Fibroblast of skin of left biceps (primary cell): ENCODE results near the gene DDX24.

ENCODE experiments used
- DNase-seq, 2 experiments: peaks; one replicate each; pipeline ENCODE4 v3.0.0-alpha.2; 2013; ENCODE audit warnings: low read depth in 2 of 2

DDX24 gene

DNA sequence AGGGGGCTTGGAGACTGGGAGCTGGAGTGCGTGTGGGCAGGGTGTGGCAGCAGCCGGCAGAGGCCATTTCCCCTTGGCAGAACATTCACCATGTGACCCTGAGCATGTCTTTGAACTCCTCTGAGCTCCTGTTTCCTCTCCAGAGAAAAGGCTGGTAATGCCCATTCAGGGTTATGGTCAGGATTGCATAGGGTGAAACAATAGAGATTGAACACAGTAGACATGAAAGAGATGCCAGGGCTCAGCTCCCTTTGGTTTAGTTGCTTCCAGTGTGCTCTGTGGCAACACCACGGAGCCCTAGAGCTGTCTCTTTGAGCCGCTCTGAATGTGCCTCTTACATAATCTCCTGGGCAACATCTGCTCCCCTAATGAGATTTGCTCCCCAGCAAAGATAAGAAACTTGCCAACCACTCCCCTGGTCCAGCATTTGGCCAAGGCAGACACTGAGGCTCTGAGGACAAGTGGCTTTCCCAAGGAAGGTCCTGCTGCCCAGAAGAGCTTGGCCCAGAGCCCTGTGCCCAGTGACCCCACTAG, 34.1 kb upstream of the DDX24 start:
- no peak for DNase-seq

DNA sequence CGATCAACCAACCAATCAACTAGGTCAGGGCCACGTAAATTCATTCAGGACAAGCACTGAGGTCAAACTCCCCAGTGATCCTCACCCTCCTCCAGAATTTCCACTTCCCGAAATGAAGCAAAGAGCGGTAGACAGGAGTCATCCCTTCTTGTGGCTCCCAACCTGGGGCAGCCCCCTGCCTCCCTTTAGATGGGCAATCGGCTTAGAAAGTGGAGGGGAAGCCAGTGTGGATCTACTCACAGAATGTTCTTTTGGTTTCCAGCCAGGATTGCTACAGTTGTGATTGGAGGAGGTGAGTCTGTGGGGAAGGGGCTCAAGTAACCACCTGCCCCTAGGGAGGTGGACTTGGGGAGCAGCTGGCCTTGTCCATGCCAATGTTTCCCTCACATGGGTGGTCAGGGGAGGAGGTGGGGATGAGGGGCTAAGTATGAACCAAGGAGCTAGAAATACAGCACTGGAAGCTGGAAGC, 33.6 kb upstream of the DDX24 start:
- DNase-seq, result no peak

DNA sequence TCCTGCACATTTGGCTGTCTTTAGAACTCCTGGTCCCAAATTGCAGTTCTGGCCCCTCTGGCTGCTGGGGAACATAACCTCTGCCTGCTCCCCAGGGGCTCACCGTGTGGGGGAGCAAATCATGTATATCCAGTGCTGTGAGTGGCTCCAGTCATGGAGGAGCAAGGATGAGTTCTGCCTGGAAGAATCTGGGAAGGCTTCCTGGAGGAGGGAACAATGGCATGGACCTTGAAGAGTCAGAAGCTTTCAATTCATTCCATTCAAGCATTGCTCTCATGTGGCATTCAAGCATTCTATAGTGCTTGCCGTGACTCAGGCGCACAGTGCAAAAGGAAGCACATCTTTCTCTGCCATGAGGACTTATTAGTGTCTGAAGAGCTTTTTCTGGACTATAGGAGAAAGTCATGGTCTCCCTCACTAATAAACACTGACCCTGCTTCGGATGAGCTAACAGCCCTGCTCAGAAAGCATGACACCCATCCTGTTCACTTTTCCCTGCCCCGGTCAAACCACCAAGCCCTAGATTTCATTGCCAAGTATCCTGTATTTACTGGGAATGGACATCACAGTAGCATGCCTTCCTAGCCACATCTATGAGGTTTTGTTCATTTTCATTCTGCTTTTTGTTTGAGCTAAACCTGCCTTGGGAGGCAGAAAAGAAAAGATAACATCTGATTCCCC, 33.0 kb upstream of the DDX24 start:
- DNase-seq, result no peak

DNA sequence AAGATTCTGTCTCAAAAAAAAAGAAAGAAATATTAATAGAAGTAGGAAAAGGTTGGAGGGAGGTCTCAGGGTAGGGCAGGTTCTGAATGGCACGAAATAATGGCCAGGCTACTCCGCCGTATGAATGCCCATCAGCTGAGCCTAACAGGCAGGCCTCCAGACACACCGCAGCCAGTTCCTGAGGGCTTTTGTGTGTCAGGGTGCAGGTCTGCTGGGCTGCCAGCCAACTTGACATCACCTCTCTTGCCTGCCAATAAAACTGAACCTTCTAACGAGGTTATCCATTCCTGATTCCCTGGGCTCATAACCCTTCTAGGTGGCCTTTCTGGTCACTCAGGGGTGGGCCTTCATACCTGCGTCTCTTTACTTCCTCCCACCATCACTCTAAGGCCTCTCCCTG, 32.5 kb upstream of the DDX24 start:
- no peak for DNase-seq

DNA sequence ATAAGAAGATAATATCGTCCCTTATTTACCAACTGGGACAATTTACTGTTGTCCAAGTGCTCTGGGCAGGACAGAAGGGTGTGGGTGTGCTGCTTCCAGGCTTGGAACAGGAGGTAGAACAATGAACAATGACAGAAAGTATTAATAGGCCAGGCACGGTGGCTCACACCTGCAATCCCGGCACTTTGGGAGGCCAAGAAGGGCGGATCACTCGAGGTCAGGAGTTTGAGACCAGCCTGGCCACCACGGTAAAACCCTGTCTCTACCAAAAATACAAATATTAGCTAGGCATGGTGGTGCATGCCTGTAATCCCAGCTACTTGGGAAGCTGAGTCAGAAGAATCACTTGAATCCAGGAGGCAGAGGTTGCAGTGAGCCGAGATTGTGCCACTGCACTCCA, 32.1 kb upstream of the DDX24 start:
- no peak for DNase-seq

DNA sequence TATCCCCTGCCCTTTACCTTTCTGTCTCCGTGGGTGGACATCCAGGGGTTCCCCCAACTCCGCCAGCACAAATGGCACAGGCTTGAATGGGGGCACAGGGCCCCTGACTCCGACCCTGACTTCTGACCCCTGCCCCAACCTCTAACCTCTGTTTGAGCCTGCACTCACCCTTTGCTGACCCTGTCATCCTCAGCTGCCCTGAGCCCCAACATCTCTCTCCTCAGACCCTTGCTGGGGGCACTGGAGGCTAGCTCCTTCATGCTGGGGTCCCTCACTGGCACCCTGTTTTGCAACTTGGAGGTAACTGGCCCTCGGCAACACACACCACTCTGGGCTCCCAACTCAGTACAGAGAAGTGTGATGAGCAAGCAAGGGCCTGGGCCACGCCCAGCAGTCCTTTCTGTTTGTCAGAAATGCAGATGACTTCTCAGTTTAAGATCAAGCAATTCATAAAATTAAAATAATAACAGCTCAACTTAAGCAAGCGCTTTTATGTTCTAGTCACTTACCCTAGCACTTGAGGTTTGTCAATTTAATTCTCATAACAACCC, 31.6 kb upstream of the DDX24 start:
- DNase-seq, result no peak

DNA sequence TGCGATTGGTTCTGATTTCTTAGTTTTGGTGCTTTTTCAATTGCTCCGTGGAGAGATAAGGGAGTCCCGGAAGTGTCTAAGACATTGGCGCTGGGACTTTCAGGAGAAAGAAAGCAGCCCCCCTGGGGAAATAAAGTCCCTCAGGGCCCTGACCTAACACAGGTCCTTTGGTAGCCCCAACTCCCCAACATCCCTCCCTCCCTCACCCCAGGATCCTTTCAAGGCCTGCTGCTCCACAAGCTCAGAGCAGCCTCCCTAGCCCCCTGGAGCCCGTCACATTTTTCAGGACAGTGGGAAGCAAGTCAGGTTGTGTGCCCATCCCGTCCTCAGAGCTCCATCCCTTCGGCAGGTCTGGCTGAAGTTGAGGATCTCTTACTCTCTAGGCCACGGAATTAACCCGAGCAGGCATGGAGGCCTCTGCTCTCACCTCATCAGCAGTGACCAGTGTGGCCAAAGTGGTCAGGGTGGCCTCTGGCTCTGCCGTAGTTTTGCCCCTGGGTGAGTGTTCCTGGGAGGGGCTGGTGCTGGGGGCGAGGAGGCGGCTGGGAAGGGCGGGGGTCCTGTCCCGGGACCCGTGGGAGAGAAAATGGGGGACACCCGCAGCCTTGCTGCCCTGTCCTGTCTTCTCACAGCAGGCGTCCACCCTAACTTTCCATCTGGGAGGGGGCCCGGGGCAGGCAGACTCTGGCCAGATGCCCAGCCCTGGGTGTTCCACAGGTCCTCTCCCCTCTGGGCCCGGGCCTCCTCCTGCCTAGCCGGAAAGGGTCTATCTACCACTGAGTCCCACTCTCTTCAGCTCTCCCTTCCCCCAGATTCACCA, 30.5 kb upstream of the DDX24 start:
- DNase-seq, result no peak

DNA sequence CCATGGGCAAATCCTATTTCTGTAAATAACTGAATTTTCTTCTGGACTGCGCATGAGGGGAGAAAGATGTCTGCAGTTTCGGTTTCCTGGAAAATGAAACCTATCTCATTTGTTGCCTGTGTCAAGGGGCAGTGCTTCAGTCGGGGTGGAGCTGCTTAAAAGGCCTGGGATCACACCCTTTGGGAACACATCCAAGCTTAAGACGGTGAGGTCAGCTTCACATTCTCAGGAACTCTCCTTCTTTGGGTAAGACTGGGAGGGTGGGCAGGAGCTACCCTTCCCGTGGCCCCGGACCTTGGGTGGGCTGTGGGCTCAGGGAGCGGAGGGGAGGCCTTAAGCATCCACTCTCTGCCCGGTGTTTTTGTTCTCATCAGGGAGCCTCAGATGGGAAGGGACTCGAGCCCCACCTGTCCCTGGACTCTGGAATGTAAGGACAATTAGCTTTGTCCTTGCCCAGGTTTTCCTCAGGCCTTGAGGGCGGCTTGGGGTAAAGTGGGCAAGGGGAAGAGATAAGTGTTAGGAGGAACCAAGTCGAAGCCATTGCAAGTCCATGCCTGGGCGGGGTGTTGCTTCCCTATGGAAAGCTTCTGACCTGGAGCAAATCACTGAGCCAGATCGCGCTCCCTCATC, 29.7 kb upstream of the DDX24 start, which contains the start of gene IFI27:
Gene IFI27, plus strand, starts transcription at position 185 of the 630 bp plus-strand sequence.
- DNase-seq, result no peak

DNA sequence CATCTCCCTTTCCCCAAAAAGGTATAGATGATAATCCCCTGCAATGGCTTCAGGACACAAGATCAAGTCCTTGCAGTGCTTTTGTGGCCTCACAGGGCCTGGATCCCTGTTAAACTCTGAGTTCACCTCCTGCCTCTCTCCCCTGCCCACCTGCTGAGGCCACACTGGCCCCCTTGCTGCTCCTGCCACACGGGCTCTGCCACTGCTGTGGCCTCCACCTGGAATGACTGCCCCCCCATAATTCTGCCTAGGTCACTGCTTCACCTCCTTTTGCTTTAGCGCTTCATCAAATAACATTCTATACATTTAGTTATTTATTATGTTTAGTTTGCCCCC, 28.9 kb upstream of the DDX24 start:
- DNase-seq, result no peak

DNA sequence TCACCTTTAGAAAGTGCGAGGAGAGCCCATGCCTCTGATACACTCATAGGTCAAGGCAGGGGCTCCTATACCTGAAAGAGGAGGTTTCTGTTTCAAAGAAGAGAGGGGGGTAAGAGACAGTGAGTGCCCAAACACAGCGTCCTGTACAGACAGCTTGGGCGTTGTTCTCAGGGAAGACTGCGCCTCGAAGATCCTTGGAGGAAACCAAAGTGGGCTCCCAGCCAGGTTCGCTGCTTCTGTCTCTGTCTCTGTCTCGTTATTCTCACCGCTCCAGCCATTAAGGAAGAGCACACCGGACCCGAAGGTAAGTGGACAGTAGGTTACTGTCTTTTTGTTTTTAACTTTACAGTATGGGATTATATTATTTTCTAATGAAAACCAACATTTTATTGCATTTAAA, 23.7 kb upstream of the DDX24 start:
- DNase-seq, result no peak

DNA sequence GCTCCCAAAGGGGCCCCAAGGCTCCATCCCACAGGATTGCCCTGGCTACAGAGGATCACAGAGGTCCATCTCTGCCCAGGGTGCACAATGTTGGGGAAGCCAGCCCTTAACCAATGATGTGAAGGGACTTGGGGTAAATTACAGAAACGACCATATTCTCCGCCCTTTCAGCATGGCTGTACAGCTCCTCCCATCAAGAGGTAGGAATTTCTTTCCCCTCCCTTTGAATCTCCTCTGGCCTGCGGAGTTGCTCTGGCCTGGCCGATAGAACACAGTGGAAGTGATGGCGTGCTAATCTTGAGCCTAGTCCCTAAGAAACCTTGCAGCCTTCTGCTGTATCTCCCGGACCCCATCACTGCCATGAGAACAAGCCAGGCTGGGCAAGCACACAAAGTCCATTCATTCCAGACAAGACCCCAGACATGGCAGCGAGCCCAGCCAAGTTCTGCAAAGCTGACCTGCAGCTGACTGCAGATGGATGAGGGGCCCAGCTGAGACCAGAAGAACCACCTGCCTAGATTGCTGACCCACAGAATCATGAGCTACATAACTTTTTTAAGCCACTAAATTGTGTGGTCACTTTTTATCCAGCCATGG, 22.6 kb upstream of the DDX24 start:
- DNase-seq, result no peak

DNA sequence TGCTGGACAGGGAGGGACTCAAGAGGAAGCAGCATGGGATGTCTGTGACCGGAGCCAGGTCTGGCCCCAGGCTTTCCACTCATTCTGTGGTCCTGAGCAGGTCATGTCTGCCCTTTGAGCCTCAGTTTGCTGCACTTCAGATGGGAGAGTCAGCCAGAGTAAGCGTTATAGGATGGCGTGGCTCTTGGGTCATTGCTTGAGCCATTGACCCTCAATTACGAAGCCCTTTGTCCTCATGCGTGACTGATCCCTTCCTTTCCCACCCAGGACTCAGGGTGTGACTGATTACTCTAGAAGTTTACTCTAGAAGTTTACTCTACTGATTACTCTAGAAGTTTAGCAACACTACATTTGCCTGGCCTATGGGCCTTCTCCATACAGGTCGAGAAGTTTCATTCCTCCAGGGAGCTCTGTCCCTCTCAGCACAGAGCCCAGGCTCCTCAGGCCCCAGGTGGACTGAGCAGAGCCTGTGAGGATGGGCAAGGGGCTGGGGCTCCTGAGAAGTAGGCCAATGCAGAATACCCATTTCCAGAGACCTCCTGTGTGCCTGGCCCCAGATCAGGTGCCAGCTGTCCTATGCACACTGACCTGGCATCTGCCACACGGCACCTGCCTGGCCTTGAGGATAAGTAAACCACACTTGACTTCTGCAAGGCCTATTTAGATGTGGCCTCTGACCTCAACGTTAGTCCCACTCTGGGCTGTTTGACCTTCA, 21.9 kb upstream of the DDX24 start:
- no peak for DNase-seq

DNA sequence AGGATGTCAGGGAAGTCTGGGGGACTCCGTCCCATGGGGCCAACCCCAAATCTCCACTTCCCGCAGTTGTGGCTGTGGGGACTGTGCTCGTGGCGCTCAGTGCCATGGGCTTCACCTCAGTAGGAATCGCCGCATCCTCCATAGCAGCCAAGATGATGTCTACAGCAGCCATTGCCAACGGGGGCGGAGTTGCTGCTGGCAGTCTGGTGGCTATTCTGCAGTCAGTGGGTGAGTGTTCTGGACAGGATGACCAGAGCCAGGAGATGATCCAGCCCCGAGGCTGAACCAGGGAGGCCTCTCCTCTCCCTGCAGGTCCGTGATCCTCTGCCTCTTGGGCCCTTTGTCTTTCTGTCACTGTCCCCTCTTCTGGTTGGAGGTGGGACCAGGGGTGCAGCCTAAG, 20.7 kb upstream of the DDX24 start:
- no peak for DNase-seq

DNA sequence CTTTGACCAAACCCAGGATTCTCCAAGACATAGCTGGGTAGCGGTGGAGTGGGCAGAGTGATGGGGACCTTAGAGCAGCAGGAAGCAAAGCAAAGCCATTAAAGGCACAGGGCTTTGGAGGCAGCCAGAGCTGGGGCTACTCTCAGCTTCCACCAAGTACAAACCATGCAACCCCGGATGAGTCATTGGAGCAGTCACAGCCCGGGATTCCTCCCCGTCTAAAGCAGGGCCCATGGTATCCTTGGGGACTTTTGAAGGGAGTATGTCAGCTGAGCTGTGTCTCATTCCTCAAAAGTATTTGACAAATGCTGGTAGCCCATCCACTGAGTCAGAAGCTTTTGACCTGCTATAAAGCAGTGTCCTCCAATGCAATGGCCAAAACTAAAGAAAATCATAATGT, 19.8 kb upstream of the DDX24 start:
- peak; percentile 33 to 36 for DNase-seq

DNA sequence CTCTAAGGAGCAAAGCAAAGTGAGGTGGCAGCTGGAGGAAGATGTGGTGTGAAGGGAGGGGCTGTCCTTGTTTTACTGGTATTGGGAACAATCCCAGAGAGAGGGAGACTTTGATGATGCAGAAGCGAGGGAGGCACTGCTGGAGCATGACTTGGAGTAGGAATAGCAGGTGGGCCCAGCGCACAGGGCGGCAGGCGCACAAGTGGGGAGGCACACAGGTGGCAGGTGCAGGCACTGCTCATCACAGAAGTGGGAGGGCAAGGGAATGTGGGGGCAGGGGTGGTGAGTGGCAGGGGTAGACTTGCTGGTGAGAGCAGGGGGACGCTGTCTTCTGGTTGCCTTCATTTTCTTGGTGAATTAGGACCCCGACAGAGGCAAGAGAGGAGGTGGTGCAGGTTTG, 18.0 kb upstream of the DDX24 start:
- no peak for DNase-seq

DNA sequence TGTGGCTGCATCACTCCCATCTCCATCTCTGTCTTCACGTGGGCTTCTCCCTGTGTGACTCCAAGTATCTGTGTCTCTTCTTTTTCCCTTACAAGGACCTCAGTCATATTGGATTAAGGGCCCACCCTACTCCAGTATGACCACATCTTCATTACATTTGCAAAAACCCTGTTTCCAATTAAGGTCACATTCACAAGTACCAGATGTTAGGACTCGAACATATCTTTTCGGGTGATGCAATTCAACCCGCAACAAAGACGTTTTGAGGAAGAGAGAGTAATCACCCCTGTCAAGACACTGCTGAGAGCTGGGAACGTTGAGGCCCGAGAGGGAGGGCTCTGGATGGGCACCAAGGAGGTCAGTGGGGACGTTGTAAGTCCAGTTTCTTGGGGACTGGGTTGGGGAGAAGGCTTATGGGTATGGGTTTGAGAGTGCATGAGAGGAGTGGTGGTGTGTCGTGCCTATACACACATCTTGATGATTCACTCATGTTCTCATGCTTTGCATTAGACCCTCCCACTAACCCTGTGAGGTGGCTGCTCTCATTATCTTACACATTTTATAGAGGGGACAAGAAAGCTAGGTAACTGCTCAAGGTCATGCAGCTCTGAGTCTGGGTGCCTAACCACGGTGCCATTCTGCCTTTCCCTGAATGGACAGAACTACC, 17.5 kb upstream of the DDX24 start:
- peak; percentile 85 to 86 for DNase-seq

DNA sequence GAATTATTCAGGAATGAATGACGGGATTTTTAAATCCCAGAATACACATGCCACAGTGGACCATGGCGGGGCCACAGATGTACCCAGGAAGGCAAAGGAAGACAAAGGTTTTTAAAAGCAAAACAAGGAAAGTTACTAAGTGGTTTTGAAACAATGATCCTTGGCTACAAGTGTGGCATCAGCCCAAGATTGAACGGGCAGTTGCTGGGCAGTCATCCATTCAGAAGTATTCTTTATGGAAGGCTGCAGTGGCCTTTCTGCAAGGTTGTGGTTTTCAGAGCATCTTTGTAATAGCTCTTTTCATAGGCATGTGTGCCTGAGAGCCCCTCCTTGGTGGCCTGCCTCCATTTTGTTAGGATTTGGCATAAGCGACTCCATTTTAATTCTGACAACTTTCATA, 16.1 kb upstream of the DDX24 start:
- DNase-seq, result no peak

DNA sequence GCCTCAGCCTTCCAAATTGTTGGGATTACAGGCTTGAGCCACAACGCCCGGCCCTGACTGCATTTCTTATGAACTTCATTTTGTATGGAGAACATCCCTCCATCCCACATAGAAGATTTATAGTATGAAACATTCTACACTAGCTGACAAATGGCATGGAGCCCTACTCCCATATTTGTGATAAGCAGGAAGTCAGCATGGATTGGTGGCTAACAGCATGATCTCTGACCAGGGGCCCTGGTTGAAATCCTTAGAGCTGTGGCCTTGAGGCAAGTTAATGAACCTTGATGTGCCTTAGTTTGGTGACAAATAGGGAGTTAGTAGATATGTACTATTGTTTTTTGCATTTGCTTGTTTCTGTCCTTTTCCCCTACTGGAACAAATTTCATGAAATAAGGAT, 12.4 kb upstream of the DDX24 start:
- no peak for DNase-seq

DNA sequence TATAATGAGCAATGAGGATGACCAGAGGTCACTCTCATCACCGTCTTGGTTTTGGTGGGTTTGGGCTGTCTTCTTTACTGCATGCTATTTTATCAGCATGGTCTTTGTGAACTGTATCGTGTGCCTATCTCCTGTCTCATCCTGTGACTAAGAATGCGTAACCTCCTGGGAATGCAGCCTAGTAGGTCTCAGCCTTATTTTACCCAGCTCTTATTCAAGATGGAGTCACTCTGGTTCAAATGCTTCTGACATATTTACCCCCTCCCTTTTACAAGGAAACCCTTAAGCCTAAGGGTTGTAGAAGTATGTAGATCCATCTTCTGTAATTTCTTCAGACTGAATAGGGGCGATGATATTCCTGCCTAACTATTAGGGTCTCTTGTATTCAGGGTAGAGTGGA, 8.5 kb upstream of the DDX24 start:
- DNase-seq, result no peak

DNA sequence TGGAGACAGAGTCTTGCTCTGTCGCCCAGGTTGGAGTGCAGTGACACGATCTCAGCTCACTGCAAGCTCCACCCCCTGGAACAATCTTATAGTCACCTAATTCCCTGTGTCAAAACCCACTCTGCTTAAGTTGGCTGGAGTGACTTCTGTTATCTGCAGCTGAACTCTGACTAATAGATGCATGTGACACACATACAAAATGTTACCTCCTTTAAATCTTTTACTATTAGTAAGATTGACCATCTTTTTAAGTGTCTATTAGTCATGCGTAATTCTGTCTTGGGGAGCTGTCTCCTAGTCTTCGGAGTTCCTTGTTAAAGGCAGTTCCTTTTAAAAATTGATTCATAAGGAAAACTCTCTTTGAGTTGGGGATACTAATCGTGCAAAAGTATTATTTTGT, 7.5 kb upstream of the DDX24 start:
- DNase-seq, result no peak

DNA sequence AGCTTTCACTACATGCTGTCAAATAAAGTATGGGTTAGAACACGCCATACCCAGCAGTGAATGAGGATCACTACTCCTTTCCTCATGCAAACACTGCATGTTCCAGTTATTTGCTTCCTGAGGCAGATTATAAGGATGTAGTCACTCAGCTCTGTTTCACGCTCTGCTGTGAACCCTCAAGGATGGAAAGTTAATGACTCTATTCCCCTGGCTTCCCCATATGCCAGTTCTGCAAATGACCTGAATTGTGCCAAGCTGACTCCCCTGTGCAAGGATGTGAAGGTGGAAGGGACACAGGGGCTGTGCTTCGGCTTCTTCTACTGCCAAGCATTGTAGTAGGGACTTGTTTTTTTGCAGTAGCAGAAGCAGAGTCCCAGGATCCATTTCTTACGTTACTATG, 6.9 kb upstream of the DDX24 start:
- DNase-seq, result no peak
